AG04450 (cell line): ENCODE data around the gene C16orf89. TPM values are rescaled to one million over a fixed set of nuclear protein-coding genes. Genes with fewer than 3 reads are reported as not detected.

Experiments
- CTCF ChIA-PET: fragments of 300-600, 350-600 bp; formaldehyde crosslinking; extraction: SDS; loops from one replicate; lab custom pipeline; 2022; ENCODE audit warnings: antibody characterized with exemption, inconsistent platforms; lab: Charles Lee
- POLR2A ChIA-PET: fragments of 350-600 bp; formaldehyde crosslinking; extraction: SDS; loops from one replicate; lab custom pipeline; 2021; ENCODE audit warnings: antibody characterized with exemption, inconsistent platforms; lab: Yijun Ruan, JAX
- DNase-seq: peaks from one replicate; pipeline ENCODE4 v3.0.0-alpha.2; 2011; ENCODE audit warnings: low read depth, low spot score
- H3K27ac ChIP-seq: one replicate; pipeline ENCODE4 v1.5.1; 2012; ENCODE audit warnings: low read depth, low read length, control low read depth
- H3K27me3 ChIP-seq: one replicate; pipeline ENCODE4 v1.6.0; 2012; ENCODE audit warnings: low read length; ENCODE audit not compliant: control insufficient read depth, insufficient read depth
- H3K4me3 ChIP-seq: 2 replicates; pipeline ENCODE4 v1.5.1; 2011; ENCODE audit warnings: mild to moderate bottlenecking, low read depth, low read length, control low read depth
- H3K9me3 ChIP-seq: 2 replicates; pipeline ENCODE4 v1.5.1; 2012; ENCODE audit warnings: low read length; ENCODE audit not compliant: control insufficient read depth, insufficient read depth
- CTCF ChIP-seq: IDR thresholded peaks from 2 replicates; pipeline ENCODE4 v1.5.1; 2011; ENCODE audit warnings: low read depth, low read length, control low read depth, inconsistent platforms
- polyA plus RNA-seq: library from polyadenylated mRNA; depleted of rRNA; stranded (reverse); fragments of >200 nt; gene quantifications from 2 replicates; pipeline ENCODE4 v1.2.3, GENCODE V29; 2011

The C16orf89 gene
- polyA plus RNA-seq, 1 experiment = 1.3 TPM

GRCh38 chr16:5028950-5029475 is 36.7 kb downstream of the C16orf89 start:
- H3K9me3 ChIP-seq = no peaks in the 10 kb centered on the region
- POLR2A ChIA-PET = no interaction called here
- no peak overlapping the region for H3K27ac ChIP-seq
- CTCF ChIA-PET = no interaction called here
- H3K4me3 ChIP-seq = no peak overlapping the region
- no peaks in the 10 kb centered on the region for H3K27me3 ChIP-seq
- DNase-seq = no peak
- TF ChIP-seq CTCF = no peak

- TF ChIP-seq CTCF = no peak
- no peak for DNase-seq
- Histone ChIP-seq H3K9me3 (no peaks in the 10 kb centered on the region), H3K27me3 (no peaks in the 10 kb centered on the region), H3K27ac (no peak overlapping the region), H3K4me3 (no peak overlapping the region)
- CTCF ChIA-PET = no interaction called here
- POLR2A ChIA-PET = no interaction called here
Observed at GRCh38 chr16:5027575-5028235, 38.1 kb downstream of the C16orf89 start.

GRCh38 chr16:5027086-5027485 is 38.7 kb downstream of the C16orf89 start:
- CTCF ChIA-PET = no interaction called here
- Histone ChIP-seq H3K27me3 (no peaks in the 10 kb centered on the region), H3K4me3 (no peak overlapping the region), H3K9me3 (no peaks in the 10 kb centered on the region), H3K27ac (no peak overlapping the region)
- TF ChIP-seq CTCF = no peak
- DNase-seq = no peak
- POLR2A ChIA-PET = no interaction called here

GRCh38 chr16:5026664-5027063 is 39.1 kb downstream of the C16orf89 start:
- DNase-seq = no peak
- Histone ChIP-seq H3K4me3 (no peak overlapping the region), H3K9me3 (no peaks in the 10 kb centered on the region), H3K27me3 (no peaks in the 10 kb centered on the region), H3K27ac (no peak overlapping the region)
- ChIA-PET POLR2A (no interaction called here), CTCF (no interaction called here)
- no peak for TF ChIP-seq CTCF

- Histone ChIP-seq H3K9me3 (no peaks in the 10 kb centered on the region; the same call in 1 of the 2 replicates), H3K4me3 (no peak overlapping the region), H3K27me3 (peaks cover 3% of the 10 kb centered on the region), H3K27ac (no peak overlapping the region)
- no peak for DNase-seq
- CTCF ChIA-PET = interaction anchor here (0.9 to 1.4 kb wide), 4 partner anchors 9 to 70 kb away, joined by 3 to 4 read pairs (median 3); partner anchors contain the start of gene NAGPA
- peak; percentile 50 for TF ChIP-seq CTCF
- POLR2A ChIA-PET = no interaction called here
Observed at GRCh38 chr16:5025171-5025632, 40.6 kb downstream of the C16orf89 start.
